Panc1 (cell line): Measurements from ENCODE around the gene ZNF232.
"Not testable (repeated sequence)": the region's sequence is repeated elsewhere in the genome, so short reads cannot be mapped to it uniquely, and the experiment has no call there.

Source experiments
- CTCF ChIP-seq: fragments of 450-650 bp; IDR thresholded peaks from 2 replicates; pipeline ENCODE4 v1.5.1; 2017; ENCODE audit warnings: mild to moderate bottlenecking
- POLR2AphosphoS5 ChIP-seq: IDR thresholded peaks from 2 replicates; pipeline ENCODE4 v1.6.1; 2012; ENCODE audit warnings: mild to moderate bottlenecking, low read depth, low read length, moderate library complexity

GRCh38 chr17:5160702-5161101 lies 49.0 kb upstream of the ZNF232 start:
- TF ChIP-seq POLR2AphosphoS5, CTCF: not testable (repeated sequence)
